Measurements from ENCODE around the gene THRB. TPM values are rescaled to one million over a fixed set of nuclear protein-coding genes. Genes with fewer than 3 reads are reported as not detected.

The THRB gene
- total RNA-seq, 1 experiment from 2014 or later: 9.7 TPM

DNA sequence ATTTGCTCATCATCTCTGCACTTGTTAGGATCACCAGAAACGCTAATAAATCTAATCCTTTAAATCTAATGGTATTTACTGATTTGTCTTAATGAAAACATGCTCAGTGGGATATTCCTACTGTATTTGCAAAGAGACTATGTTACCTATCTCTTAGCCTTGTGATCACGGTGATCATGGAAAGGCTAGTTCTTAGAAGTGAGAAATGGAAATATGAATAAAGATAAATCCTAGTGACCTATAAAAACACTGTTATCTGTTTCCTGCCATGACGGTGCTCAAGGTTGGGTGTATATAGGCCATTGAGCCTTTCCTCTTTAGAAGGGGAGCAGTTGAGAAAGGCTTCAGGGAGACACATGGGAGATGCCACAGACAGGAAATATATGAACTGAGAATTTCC, 116.3 kb downstream of the THRB start:
- no peak for DNase-seq
- H4K20me1 ChIP-seq (ENCODE audit: insufficient read depth): no peaks in the 10 kb centered on the region
- H3K79me2 ChIP-seq (ENCODE audit: low read depth): peaks cover 7% of the 10 kb centered on the region; the same call in 1 of the 2 replicates
- ChIA-PET CTCF (no interaction called here), POLR2A (ENCODE audit: unreplicated experiment) (interaction anchor here (0.6 kb wide), 1 partner anchor 12 kb away, joined by 3 read pairs; no protein-coding TSS in a partner anchor)
- no peaks in the 10 kb centered on the region for H3K27me3 ChIP-seq (ENCODE audit: insufficient read depth, low read depth)
- no peak overlapping the region for H2AFZ ChIP-seq
- intact Hi-C loops (cut with micrococcal nuclease; ENCODE audit: unreplicated experiment): no loop called here
- H3K4me3 ChIP-seq: no peak overlapping the region
- H3K27ac ChIP-seq: no peak overlapping the region
- H3K4me1 ChIP-seq (replicated peaks; ENCODE audit: insufficient read depth): peaks cover 34% of the 10 kb centered on the region
- no peaks in the 10 kb centered on the region for H3F3A ChIP-seq (ENCODE audit: insufficient read depth, low read depth)
- no peaks in the 10 kb centered on the region for H3K9me3 ChIP-seq (ENCODE audit: insufficient read depth, low read depth)
- H3K4me2 ChIP-seq: no peak overlapping the region
- 0 out of 2 replicates have a peak, but pooled peaks cover 6% of the 10 kb centered on the region for H3K9me2 ChIP-seq (ENCODE audit: insufficient read depth)
- TF ChIP-seq EZH2 (IDR thresholded peaks at IDR 0.05; ENCODE audit: low read depth): no peak
- TF ChIP-seq, protein P1, sequence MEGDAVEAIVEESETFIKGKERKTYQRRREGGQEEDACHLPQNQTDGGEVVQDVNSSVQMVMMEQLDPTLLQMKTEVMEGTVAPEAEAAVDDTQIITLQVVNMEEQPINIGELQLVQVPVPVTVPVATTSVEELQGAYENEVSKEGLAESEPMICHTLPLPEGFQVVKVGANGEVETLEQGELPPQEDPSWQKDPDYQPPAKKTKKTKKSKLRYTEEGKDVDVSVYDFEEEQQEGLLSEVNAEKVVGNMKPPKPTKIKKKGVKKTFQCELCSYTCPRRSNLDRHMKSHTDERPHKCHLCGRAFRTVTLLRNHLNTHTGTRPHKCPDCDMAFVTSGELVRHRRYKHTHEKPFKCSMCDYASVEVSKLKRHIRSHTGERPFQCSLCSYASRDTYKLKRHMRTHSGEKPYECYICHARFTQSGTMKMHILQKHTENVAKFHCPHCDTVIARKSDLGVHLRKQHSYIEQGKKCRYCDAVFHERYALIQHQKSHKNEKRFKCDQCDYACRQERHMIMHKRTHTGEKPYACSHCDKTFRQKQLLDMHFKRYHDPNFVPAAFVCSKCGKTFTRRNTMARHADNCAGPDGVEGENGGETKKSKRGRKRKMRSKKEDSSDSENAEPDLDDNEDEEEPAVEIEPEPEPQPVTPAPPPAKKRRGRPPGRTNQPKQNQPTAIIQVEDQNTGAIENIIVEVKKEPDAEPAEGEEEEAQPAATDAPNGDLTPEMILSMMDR (conservative IDR thresholded peaks at IDR 0.05): no peak
- BruUV-seq (replicated peaks): no TSS peak
- no peaks in the 10 kb centered on the region for H3K36me3 ChIP-seq (ENCODE audit: low read depth)

DNA sequence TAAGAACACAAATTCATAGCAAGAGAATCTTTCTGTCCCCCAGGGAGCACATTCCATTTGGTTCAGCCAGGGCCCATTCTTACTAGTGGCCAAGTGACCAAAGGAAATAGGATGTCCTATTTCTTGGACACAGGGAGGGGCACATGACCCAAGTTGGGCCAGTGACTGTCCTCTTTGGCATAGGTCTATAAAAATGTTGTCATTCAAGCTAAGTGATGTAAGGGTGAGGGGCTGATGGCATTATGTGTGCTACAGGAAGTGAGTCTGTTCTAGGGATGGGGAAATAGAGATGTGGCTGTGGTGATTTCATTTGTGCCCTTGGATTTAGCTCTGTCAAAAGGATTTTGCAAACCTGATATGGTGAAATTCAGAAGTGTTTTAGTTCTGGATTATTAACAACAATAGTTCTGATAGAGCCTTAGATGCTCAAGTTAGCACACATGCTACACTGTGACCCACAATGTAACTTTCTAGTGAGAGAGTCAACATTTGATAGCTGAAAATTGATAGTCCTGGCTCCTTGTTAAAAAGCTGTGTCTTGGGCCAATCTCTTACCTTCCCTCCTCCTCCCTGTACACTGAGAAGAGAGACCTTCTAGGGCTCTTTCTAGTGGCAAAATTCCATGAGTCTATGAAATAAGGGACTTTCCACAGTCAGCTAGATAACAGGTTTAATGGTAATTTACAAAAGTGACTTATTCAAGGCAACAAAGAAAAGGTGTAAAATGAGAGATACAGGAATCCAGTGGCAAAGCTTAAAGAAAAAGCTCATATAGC, 117.2 kb downstream of the THRB start:
- Histone ChIP-seq H3K9me2 (ENCODE audit: insufficient read depth) (no peaks in the 10 kb centered on the region), H3K79me2 (ENCODE audit: low read depth) (0 out of 2 replicates have a peak, but pooled peaks cover 3% of the 10 kb centered on the region), H3F3A (ENCODE audit: insufficient read depth, low read depth) (no peaks in the 10 kb centered on the region), H3K4me1 (replicated peaks; ENCODE audit: insufficient read depth) (peaks cover 34% of the 10 kb centered on the region), H4K20me1 (ENCODE audit: insufficient read depth) (no peaks in the 10 kb centered on the region), H3K4me2 (0 out of 2 replicates have a peak overlapping the region, but pooled peaks have one; percentile 4), H3K9me3 (ENCODE audit: insufficient read depth, low read depth) (no peaks in the 10 kb centered on the region), H3K27ac (0 out of 2 replicates have a peak overlapping the region, but pooled peaks have one; percentile 7), H3K27me3 (ENCODE audit: insufficient read depth, low read depth) (no peaks in the 10 kb centered on the region), H2AFZ (no peak overlapping the region), H3K4me3 (no peak overlapping the region), H3K36me3 (ENCODE audit: low read depth) (no peaks in the 10 kb centered on the region)
- ChIA-PET POLR2A (ENCODE audit: unreplicated experiment) (no interaction called here), CTCF (no interaction called here)
- DNase-seq: peak in 1 of 2 experiments; percentile 40
- no peak for TF ChIP-seq EZH2 (IDR thresholded peaks at IDR 0.05; ENCODE audit: low read depth)
- TF ChIP-seq, protein P1 (conservative IDR thresholded peaks at IDR 0.05): no peak
- no TSS peak for BruUV-seq (replicated peaks)
- intact Hi-C loops (cut with micrococcal nuclease; ENCODE audit: unreplicated experiment): no loop called here

DNA sequence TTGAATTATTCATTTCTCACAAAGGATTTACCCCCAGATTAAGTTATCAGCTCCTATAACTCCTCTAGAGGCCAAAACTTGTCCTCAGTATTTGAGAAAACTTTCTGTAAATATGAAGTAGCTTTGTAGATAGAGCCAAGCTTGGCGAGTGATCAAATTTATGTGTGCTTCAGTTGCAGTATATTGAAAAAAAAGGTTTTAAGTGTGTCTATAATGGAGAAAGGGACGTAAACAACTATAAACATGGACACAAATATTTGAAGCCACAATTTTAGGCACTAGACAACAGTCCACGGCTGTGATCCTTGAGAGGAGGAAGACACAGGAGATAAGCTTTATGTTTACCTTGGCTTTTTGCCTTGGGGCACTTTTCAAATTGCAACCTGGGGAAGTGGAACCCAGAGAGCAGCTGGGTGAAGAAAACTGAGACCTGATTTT, 118.7 kb downstream of the THRB start:
- H3K4me2 ChIP-seq: no peak overlapping the region
- intact Hi-C loops (cut with micrococcal nuclease; ENCODE audit: unreplicated experiment): no loop called here

More for the DNA sequence above, 118.7 kb downstream of the THRB start:
- no peaks in the 10 kb centered on the region for H4K20me1 ChIP-seq (ENCODE audit: insufficient read depth)
- H3K9me2 ChIP-seq (ENCODE audit: insufficient read depth): no peaks in the 10 kb centered on the region
- CTCF ChIA-PET: no interaction called here
- H3K36me3 ChIP-seq (ENCODE audit: low read depth): no peaks in the 10 kb centered on the region
- POLR2A ChIA-PET (ENCODE audit: unreplicated experiment): interaction anchor here (0.7 kb wide), 1 partner anchor 100 kb away, joined by 4 read pairs; no protein-coding TSS in a partner anchor
- H3K4me3 ChIP-seq: no peak overlapping the region
- no peak for DNase-seq
- H2AFZ ChIP-seq: no peak overlapping the region
- no TSS peak for BruUV-seq (replicated peaks)
- TF ChIP-seq, protein P1 (conservative IDR thresholded peaks at IDR 0.05): no peak
- no peak for TF ChIP-seq EZH2 (IDR thresholded peaks at IDR 0.05; ENCODE audit: low read depth)
- no peaks in the 10 kb centered on the region for H3K27me3 ChIP-seq (ENCODE audit: insufficient read depth, low read depth)
- H3K4me1 ChIP-seq (replicated peaks; ENCODE audit: insufficient read depth): peaks cover 34% of the 10 kb centered on the region
- H3F3A ChIP-seq (ENCODE audit: insufficient read depth, low read depth): no peaks in the 10 kb centered on the region
- H3K9me3 ChIP-seq (ENCODE audit: insufficient read depth, low read depth): no peaks in the 10 kb centered on the region
- H3K27ac ChIP-seq: no peak overlapping the region
- H3K79me2 ChIP-seq (ENCODE audit: low read depth): 0 out of 2 replicates have a peak, but pooled peaks cover 3% of the 10 kb centered on the region
